C4-2B (cell line): ENCODE results near the gene MYLK.

Experiments used
- H3K27ac ChIP-seq: fragments of 450-650 bp; 2 replicates; pipeline ENCODE4 v1.5.1; 2017
- ZFX ChIP-seq: fragments of 450-650 bp; IDR thresholded peaks from 2 replicates; pipeline ENCODE4 v1.6.1; 2017
- TF ChIP-seq, protein P1 (sequence below): fragments of 450-650 bp; conservative IDR thresholded peaks from 2 replicates; pipeline ENCODE4 v1.5.1; 2017; ENCODE audit warnings: mild to moderate bottlenecking

Gene MYLK

GRCh38 chr3:123679712-123680386, 204.3 kb downstream of the MYLK start:
- TF ChIP-seq, protein P1, sequence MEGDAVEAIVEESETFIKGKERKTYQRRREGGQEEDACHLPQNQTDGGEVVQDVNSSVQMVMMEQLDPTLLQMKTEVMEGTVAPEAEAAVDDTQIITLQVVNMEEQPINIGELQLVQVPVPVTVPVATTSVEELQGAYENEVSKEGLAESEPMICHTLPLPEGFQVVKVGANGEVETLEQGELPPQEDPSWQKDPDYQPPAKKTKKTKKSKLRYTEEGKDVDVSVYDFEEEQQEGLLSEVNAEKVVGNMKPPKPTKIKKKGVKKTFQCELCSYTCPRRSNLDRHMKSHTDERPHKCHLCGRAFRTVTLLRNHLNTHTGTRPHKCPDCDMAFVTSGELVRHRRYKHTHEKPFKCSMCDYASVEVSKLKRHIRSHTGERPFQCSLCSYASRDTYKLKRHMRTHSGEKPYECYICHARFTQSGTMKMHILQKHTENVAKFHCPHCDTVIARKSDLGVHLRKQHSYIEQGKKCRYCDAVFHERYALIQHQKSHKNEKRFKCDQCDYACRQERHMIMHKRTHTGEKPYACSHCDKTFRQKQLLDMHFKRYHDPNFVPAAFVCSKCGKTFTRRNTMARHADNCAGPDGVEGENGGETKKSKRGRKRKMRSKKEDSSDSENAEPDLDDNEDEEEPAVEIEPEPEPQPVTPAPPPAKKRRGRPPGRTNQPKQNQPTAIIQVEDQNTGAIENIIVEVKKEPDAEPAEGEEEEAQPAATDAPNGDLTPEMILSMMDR = no peak
- TF ChIP-seq ZFX = no peak
- H3K27ac ChIP-seq = no peak overlapping the region

DNA sequence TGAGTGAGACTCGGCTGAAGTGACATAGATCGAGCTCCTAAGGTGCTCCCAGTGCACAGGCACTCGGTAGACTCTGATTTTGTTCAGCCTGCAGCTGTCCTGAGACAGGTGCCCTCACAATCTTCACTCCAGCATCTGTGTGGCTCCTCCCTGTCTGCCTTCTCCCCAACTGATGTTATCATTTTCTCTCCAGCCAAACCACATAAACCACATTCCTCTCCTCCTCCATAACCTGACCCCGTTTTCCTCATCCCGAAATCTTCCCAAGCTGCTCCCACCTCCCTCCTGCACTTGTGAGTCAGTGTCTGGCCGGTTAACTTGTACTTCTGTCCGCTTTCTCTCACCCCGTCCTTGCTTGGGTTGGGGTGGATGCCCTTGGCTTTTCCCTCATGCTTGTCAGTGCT, 206.0 kb downstream of the MYLK start:
- TF ChIP-seq ZFX = no peak
- TF ChIP-seq, protein P1 = no peak
- H3K27ac ChIP-seq = no peak overlapping the region

- TF ChIP-seq, protein P1 = no peak
- TF ChIP-seq ZFX = no peak
- H3K27ac ChIP-seq = peak overlapping the region; percentile 60
Observed at GRCh38 chr3:123672429-123673146, 211.5 kb downstream of the MYLK start.

- TF ChIP-seq, protein P1 = no peak
- no peak for TF ChIP-seq ZFX
- no peak overlapping the region for H3K27ac ChIP-seq
Observed at GRCh38 chr3:123670743-123671142, 213.4 kb downstream of the MYLK start.

DNA sequence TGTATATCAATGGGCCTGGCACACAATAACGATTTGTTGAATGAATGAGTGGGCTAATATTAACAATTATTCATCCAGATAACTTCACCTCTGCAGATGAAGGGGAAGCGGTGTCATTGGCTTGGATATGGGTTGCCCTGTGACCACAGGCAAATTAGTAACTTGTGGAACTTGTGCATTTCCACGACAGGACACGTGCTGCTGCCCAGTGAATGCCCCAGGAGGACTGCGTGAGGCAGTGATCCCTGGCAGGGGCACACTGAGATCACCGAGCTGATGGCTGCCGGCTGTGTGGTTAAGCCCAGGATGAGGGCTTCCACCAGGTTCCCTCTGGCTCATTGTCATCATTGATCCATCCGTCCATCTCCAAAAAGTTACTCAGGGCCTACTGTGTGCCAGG, 215.2 kb downstream of the MYLK start:
- TF ChIP-seq ZFX = no peak
- TF ChIP-seq, protein P1 = no peak
- H3K27ac ChIP-seq = no peak overlapping the region

GRCh38 chr3:123667784-123668183, 216.3 kb downstream of the MYLK start:
- H3K27ac ChIP-seq = no peak overlapping the region

DNA sequence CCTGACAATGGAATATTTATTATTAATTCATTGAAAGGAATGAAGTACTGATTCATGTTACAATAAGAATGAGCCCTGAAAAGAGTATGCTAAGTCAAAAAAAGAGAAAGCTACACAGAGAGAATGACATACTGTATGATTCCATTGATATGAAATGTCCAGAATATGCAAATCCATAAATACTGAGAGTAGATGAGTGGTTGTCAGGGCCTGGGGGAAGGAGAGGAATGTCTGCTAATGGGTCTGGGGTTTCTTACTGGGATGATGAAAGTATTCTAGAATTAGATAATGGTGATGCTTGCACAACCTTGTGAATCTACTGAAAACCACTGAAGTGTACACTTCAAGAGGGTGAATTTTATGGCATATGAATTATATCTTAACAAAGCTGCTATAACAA, 219.4 kb downstream of the MYLK start:
- TF ChIP-seq, protein P1 = no peak
- TF ChIP-seq ZFX = no peak
- no peak overlapping the region for H3K27ac ChIP-seq

More at GRCh38 chr3:123667784-123668183, 216.3 kb downstream of the MYLK start:
- TF ChIP-seq ZFX = no peak
- TF ChIP-seq, protein P1 = no peak
